ENCODE data around the gene RAB44. TPM values are rescaled to one million over a fixed set of nuclear protein-coding genes. Genes with fewer than 3 reads are reported as not detected.
A peak's percentile ranks its signal among the peaks of the same experiment; 100 is the strongest.

RAB44 gene
- total and polyA plus RNA-seq, 8 donors, result 0.06 to 0.37 (median 0.15) TPM

DNA sequence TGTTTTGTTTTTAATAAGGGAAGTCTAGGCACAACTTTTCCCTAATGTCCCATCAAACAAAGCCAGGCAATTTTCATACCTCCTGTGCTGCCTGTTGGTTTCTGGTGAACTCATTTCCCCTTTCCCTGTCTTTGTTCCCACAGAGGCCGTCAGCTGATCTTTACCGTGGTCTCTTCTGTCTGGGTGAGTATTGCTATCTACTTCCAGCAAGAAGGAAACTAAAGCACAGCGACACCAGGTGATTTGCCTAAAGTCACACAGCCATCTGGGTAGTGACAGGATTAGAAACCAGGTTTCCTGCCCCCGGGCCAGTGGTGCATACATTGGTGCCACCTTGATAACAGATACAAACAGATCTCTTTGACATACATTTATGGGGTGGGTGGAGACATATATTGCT is 59.6 kb downstream of the RAB44 start:
- H3K36me3 ChIP-seq, result no peaks in the 10 kb centered on the region
- ATAC-seq, result no peak
- no peak for DNase-seq
- H3K4me1 ChIP-seq, result peaks cover 0 to 64% of the 10 kb centered on the region in 2 donors
- no peaks in the 10 kb centered on the region for H3K9me3 ChIP-seq
- H3K27me3 ChIP-seq, result no peaks in the 10 kb centered on the region
- TF ChIP-seq, protein P1, sequence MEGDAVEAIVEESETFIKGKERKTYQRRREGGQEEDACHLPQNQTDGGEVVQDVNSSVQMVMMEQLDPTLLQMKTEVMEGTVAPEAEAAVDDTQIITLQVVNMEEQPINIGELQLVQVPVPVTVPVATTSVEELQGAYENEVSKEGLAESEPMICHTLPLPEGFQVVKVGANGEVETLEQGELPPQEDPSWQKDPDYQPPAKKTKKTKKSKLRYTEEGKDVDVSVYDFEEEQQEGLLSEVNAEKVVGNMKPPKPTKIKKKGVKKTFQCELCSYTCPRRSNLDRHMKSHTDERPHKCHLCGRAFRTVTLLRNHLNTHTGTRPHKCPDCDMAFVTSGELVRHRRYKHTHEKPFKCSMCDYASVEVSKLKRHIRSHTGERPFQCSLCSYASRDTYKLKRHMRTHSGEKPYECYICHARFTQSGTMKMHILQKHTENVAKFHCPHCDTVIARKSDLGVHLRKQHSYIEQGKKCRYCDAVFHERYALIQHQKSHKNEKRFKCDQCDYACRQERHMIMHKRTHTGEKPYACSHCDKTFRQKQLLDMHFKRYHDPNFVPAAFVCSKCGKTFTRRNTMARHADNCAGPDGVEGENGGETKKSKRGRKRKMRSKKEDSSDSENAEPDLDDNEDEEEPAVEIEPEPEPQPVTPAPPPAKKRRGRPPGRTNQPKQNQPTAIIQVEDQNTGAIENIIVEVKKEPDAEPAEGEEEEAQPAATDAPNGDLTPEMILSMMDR (IDR thresholded peaks at IDR 0.05), result no peak
- H3K27ac ChIP-seq, result peak overlapping the region in 1 of 2 donors; percentile 77
- intact Hi-C loops (cut with DNase I), result loop anchor here in 1 of 2 donors (10.0 kb wide), 1 partner anchor 142 kb away; no protein-coding TSS in a partner anchor
- no peak overlapping the region for H3K4me3 ChIP-seq

DNA sequence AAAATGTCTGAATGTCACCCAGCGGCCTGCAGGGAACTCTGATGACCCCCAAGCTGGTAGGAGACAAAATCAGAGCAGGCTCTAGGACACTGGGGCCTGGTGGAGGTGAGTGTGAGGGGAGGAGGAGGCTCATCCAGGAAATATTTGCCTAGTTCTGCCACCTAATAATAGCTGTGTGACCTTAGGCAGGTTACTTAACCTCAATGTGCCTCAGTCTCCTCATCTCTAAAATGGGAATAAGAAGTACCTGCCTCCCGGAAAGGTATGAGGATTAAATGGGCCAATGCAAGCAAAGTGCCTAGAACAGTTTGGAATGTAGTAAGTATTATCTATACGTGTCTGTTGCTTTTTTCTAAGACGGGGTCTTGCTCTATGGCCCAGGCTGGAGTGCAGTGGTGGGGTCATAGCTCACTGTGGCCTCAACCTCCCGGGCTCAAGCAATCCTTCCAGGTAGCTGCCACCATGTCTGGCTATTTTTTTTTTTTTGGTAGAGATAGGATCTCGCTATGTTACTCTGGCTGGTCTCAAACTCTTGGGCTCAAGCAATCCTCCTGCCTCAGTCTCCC is 60.4 kb downstream of the RAB44 start:
- TF ChIP-seq, protein P1 (IDR thresholded peaks at IDR 0.05), result no peak
- Histone ChIP-seq H3K9me3 (no peaks in the 10 kb centered on the region), H3K4me3 (no peak overlapping the region), H3K27me3 (no peaks in the 10 kb centered on the region), H3K36me3 (no peaks in the 10 kb centered on the region), H3K27ac (no peak overlapping the region), H3K4me1 (peaks cover 0 to 55% of the 10 kb centered on the region in 2 donors)
- no peak for DNase-seq
- no peak for ATAC-seq
- intact Hi-C loops (cut with DNase I), result loop anchor here in 1 of 2 donors (10.0 kb wide), 1 partner anchor 143 kb away; no protein-coding TSS in a partner anchor

DNA sequence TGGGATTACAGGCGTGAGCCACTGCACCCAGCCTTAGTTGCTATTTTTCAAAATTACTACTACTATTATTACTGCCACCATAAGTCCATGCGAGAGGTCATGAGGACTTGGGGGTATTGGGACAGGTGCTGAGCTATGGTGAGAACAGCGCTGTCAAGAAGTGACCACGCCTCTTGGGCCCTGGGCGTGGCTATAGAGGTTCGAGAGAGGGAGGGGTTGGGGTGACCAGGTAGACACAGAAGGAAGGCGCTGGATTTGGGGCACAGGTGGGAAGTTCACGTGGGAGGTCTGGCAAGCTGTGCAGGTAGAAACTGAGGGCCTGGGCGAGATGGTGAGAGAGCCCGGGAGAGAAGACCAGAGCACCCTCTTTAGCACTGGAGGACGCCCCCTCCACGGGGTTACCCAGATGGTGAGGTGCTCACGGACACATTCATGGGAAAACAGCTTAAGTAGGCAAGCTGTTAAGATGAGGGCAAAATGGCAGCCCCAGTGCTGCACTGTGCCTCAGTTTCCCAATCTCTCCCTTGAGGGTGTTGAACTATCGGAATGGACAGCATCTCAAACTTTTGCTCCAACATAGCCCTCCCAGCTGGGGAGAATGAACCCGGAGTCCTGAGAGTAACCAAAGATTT is 61.0 kb downstream of the RAB44 start:
- Histone ChIP-seq H3K4me3 (no peak overlapping the region), H3K27ac (no peak overlapping the region), H3K27me3 (no peaks in the 10 kb centered on the region), H3K36me3 (no peaks in the 10 kb centered on the region), H3K4me1 (peaks cover 0 to 49% of the 10 kb centered on the region in 2 donors), H3K9me3 (no peaks in the 10 kb centered on the region)
- intact Hi-C loops (cut with DNase I), result loop anchor here in 1 of 2 donors (10.0 kb wide), 1 partner anchor 144 kb away; no protein-coding TSS in a partner anchor
- TF ChIP-seq, protein P1 (IDR thresholded peaks at IDR 0.05), result no peak
- DNase-seq (no peak), ATAC-seq (peak; percentile 15)

DNA sequence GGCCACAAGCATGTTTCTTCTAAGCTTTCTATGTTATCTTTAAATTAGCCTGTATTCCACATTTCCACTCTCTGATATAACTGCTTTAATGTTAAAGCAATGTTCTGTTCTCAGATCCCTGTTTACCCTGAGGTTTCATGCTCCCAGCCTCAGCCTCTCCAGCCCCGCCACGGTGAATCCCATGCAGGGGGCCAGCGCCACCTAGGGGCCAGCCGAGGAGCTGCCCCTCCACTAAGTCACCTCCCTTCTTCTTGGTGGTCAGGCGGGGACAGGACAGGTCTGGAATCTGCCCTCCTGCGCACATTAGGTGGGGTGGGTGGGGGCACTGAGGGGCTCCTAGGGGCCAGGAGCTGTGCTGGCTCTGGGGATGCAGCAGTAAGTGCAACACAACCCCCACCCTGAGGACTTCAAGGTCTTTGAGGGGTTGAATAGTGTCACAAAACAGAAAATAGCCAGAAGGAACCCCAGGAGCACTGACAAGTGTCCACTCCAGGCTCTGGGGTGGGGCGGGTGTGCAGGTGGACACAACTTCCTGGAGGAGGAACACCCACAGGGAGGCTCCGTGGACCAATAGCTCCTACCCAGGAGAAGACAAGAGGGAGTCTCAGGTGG is 61.6 kb downstream of the RAB44 start:
- ATAC-seq (peak; percentile 96), DNase-seq (peak; percentile 52 to 97 (median 82))
- TF ChIP-seq, protein P1 (IDR thresholded peaks at IDR 0.05), result peak; percentile 97 to 98
- H3K36me3 ChIP-seq, result no peaks in the 10 kb centered on the region
- peaks cover 0 to 43% of the 10 kb centered on the region in 2 donors for H3K4me1 ChIP-seq
- H3K27me3 ChIP-seq, result no peaks in the 10 kb centered on the region
- intact Hi-C loops (cut with DNase I), result loop anchor here in 1 of 2 donors (10.0 kb wide), 1 partner anchor 144 kb away; no protein-coding TSS in a partner anchor
- no peak overlapping the region for H3K27ac ChIP-seq
- no peaks in the 10 kb centered on the region for H3K9me3 ChIP-seq
- no peak overlapping the region for H3K4me3 ChIP-seq

Measured in left lung (tissue), 10 donors.